Mammary epithelial cell (primary cell): ENCODE measurements around the gene GABRA4.

Source experiments
- CTCF ChIP-seq, 2 donors: IDR thresholded peaks in 1 of 2; conservative IDR thresholded peaks in 1 of 2; 2 replicates each; pipeline ENCODE4 v1.5.1; 2011 to 2012; ENCODE audit warnings: inconsistent platforms in 2 of 2, low read length in 2 of 2, mild to moderate bottlenecking in 2 of 2, control low read depth in 1 of 2, low read depth in 1 of 2; ENCODE audit not compliant: insufficient read depth in 1 of 2; ENCODE audit errors: extremely low read depth in 1 of 2
- EZH2 ChIP-seq: IDR thresholded peaks from 2 replicates; pipeline ENCODE4 v1.6.1; 2012; ENCODE audit warnings: low read length, inconsistent platforms, borderline replicate concordance

- no peak for TF ChIP-seq CTCF (conservative IDR thresholded peaks at IDR 0.05 in 1 of 2, IDR thresholded peaks at IDR 0.05 in 1 of 2; ENCODE audit: extremely low read depth in 1 of 2, insufficient read depth in 1 of 2, low read depth in 1 of 2, low read length in 2 of 2)
- TF ChIP-seq EZH2: no peak
These were observed 36.9 kb downstream of the GABRA4 start for GRCh38 chr4:46956451-46956850.
